Transverse colon (tissue), 4 donors: ENCODE measurements around the gene PPP4C.
A peak's percentile ranks its signal among the peaks of the same experiment; 100 is the strongest.

Source experiments
- CTCF ChIP-seq, 5 experiments: fragments of 200-600 bp in 3 of 5; fragments of 450-650 bp in 2 of 5; sonication (generic) in 3 of 5; IDR thresholded peaks; 1 replicate in 2 of 5; 2 replicates in 3 of 5; pipeline ENCODE4 v1.5.1; 2016 to 2017; ENCODE audit warnings: antibody characterized with exemption in 5 of 5, inconsistent platforms in 3 of 5, mild to moderate bottlenecking in 2 of 5, moderate library complexity in 1 of 5
- EP300 ChIP-seq: sonication (generic); formaldehyde crosslinking; IDR thresholded peaks from one replicate; pipeline ENCODE4 v1.6.1; 2017; ENCODE audit warnings: antibody characterized with exemption, low read depth
- POLR2AphosphoS5 ChIP-seq, 3 donors: sonication (generic); formaldehyde crosslinking; IDR thresholded peaks; one replicate each; pipeline ENCODE4 v1.6.1; 2016; ENCODE audit warnings: antibody characterized with exemption in 3 of 3

GRCh38 chr16:30052671-30053372 is 23.0 kb upstream of the PPP4C start:
- no peak for TF ChIP-seq CTCF (IDR thresholded peaks at IDR 0.05)
- no peak for TF ChIP-seq EP300
- peak; percentile 55 to 62 (median 62) for TF ChIP-seq POLR2AphosphoS5 (IDR thresholded peaks at IDR 0.05)
